Myocyte (in vitro differentiated cells): Measurements from ENCODE around the gene DGKE. TPM values are rescaled to one million over a fixed set of nuclear protein-coding genes. Genes with fewer than 3 reads are reported as not detected.
A peak's percentile ranks its signal among the peaks of the same experiment; 100 is the strongest.

ENCODE experiments used
- DNase-seq: peaks from one replicate; pipeline ENCODE4 v3.0.0-alpha.2; 2012; ENCODE audit warnings: low read depth
- microRNA counts: library from miRNA; unstranded; fragments of <30 nt; microRNA quantifications from one replicate; lab custom pipeline; 2016
- total RNA-seq: library from RNA; depleted of rRNA; stranded (reverse); fragments of >200 nt; gene quantifications from 2 replicates; pipeline ENCODE4 v1.2.3, GENCODE V29; 2014

Gene DGKE
- total RNA-seq, 1 donor from 2014 or later = 3.1 TPM

DNA sequence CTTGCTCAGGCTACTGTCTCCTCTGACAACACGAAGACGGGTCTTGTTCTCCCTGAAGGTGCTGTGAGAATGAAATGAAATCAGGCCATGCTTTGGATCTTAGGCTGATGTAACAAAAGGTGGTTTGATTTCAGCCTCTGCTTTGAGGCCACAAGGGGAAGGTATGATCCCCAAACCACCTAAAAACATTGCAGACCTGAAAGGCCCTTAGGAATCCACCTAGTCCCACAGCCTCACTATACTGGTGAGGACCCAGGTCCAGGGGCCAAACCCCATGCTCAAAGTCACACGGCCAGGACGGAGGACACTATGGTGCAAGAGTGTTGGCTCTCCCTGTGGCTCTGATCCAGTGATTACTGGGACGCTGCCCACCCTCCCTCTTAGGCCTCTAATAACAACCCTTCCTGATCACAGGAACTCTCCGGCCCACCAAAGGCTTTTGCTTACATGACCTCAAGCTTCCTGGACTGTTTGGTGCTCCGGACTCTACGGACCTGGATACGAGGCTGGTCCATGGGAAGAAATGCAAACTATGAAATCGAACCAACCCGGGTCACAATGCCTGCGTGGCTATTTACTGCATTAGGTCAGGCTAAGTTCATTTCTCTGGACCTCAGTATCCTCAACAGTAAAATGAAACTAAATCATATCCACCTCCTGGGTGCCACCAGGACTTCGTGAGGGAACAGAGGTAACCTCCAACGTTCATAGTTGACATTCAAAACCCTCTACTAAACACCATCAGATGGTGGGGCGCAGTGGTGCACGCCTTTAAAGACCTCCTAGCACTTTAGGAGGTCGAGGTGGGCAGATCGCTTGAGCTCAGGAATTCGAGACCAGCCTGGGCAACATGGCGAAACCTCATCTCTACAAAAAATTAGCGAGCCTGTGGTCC lies 78.4 kb downstream of the DGKE start:
- DNase-seq = no peak

DNA sequence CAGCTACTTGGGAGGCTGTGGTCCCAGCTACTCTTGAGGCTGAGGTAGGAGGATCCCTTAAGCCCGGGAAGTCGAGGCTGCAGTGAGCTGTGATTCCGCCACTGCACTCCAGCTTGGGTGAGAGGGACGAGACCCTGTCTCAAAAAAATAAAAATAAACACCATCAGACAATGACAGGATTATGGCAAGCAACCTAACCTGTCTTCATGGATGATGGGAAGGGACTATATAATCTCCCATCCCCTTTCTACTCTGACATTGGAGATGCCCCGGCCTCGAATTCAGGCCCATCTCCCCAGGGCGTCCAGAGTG lies 79.0 kb downstream of the DGKE start:
- DNase-seq = no peak

DNA sequence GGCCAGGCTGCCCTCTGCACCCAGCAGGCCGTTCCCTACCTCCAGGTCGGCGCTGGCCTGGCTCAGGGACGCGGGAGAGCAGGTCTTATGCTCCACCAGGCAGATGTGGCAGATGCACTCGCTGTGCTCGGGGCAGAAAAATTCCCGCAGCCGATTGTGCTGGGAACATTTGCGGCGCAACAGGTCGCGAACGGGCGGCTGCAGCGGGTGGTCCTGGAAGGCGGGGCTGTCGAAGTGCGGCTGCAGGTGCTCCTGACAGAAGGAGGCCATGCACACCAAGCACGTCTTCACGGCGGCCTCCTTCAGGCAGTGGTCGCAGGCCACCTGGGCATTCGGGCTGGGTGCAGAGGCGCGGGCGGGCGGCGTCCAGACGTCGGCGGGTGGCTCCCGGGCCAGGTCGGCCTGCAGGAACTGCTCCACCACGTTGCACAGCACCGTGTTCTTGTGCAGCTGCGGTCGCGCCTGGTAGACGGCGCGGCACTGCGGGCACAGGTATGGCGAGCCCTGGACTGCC lies 79.5 kb downstream of the DGKE start:
- no peak for DNase-seq

DNA sequence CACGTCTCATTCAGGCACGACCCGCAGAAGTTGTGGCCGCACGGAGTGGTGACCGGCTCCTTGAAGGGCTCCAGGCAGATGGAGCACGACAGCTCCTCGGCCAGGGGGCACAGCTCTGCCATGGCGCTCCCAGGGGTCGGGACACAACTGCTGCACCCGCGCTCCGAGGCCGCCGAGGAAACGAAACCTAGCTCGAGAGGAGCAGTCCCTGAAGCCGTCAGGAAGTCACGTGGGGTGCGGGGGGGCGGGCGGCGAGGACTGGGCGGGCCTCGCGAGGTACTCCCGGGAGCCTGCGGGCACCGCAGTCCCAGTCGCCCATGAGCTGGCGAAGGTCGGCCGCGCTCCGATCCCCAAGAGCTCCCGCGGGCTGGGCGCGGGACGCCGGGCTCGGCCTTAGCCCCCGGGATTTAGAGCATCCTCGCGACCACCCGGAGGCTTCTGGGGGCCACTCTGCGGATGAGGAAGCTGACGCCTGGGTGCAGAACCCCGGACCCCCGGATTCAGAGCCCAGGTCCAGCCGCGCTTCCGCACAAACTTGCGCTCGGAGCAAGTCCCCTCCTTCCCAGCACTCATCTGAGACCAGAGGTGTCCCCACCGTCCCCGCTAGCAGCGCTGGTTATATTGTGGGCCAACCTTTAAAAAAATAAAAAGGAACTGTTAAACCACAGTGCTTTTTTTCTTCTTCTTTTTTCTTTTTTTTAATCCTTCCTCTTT lies 80.1 kb downstream of the DGKE start, which contains the start of gene TRIM25:
TRIM25 (minus strand) TSS at position 183 of the 714 bp plus-strand sequence; CDS start at position 122, 61 bp downstream.
- peak; percentile 89 for DNase-seq

DNA sequence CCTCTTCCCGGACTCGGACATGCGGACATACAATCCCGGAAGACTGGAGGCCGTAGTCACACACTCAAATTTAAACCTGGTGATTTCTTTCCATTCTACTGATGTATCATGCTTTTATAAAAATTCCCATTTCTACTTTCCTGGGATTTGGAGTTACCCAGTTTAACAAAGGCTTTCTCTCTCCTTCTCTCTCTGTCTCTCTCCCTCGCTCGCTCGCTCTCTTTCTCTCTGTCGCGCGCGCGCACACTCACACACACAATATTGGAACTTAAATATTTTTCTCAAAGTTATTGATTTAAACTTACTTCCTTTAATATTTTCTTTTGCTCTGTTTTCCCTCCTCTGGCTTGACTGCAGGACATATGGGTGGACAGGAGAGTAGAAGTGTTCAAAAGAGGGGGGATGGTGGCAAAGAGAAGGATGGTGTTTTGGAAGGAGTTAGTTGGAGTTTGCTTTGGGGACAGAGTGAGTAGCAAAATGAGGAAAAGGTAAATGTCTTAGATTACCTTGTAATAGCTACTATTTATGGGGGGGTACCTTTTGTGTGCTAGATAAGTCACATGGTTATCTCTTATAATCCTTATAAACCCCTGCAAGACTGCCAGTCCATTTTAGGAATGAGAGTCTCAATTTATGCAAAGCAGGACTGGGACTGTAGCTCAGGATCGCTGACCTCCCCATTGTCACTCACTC lies 80.8 kb downstream of the DGKE start:
- peak; percentile 25 for DNase-seq

DNA sequence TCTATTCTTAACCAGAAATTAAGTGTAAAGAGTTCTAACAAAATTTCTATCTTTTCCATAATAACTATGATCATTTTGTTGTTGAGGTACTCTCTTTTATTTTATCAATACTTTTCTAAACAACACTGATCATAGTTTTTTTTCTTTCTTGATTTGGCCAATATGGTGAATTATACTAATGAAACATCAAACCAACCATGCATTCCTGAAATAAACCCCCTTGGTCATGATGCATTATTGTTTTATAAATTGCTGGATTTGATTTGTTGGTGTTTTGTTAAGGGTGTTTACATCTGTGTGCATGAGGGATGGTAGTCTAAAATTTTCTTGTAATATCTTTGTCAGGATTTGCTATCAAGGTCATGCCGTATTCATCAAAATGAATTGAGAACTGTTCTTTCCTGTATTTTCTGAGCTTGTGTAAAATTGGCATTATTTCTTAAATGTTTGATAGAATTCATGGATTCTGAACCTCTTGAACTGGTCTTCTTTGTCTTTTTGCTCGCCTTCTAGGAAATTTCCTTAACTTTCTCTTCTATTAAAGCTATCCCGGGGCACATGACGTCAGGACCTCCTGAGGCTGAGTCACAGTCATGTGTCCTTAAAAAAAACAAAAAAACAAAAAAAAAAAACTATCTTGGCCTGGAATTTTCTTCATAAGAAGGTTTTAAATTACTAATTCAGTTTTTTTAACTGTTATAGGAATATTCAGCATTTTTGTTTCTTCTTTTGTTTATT lies 83.8 kb downstream of the DGKE start:
- DNase-seq = no peak

DNA sequence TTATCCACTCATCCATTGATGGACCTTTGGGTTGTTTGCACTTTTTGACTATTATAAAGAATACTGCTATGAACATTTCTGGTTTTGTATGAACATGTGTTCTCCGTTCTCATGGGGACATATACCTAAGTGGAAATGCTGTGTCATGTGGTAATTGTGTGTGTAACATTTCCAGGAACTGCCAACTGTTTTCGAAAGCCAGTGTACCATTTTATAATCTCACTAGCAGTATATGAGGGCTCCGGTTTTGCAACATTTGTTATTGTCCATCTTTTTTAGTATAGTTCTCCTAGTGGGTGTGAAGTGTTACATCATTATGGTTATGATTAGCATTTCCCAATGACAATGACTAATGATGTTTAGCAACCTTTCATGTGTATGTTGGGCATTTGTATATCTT lies 85.0 kb downstream of the DGKE start:
- DNase-seq = no peak

MicroRNA genes within 50 kb of the gene (microRNA counts, 767-probe panel; counts per million panel counts)
- microRNA hsa-miR-3614-5p (lab: Ali Mortazavi, UCI) = not detected

Other genes with a start within 250 kb of the DGKE start
- 62.4 and 63.9 TPM in 2 replicates for gene NOG, start 240.5 kb upstream of the DGKE start, total RNA-seq
- 2.1 and 5.7 TPM in 2 replicates for gene C17orf67, start 231 bp upstream of the DGKE start, total RNA-seq
- 12.5 and 19.9 TPM in 2 replicates for gene TRIM25, start 79.9 kb downstream of the DGKE start, total RNA-seq
- 16.7 and 18.8 TPM in 2 replicates for gene COIL, start 126.9 kb downstream of the DGKE start, total RNA-seq
- gene SCPEP1, start 144.0 kb downstream of the DGKE start, total RNA-seq = 59.6 and 71.6 TPM in 2 replicates